Ishikawa (cell line): ENCODE measurements around the gene GYS1.

Source experiments
- CEBPB ChIP-seq: IDR thresholded peaks from 2 replicates; pipeline ENCODE4 v1.6.1; 2012
- EGR1 ChIP-seq: IDR thresholded peaks from 2 replicates; pipeline ENCODE4 v1.6.1; 2012
- RAD21 ChIP-seq: IDR thresholded peaks from 2 replicates; pipeline ENCODE4 v1.6.1; 2012; ENCODE audit warnings: low read depth
- TF ChIP-seq, protein P1 (sequence below): IDR thresholded peaks from 2 replicates; pipeline ENCODE4 v1.6.1; 2012

DNA sequence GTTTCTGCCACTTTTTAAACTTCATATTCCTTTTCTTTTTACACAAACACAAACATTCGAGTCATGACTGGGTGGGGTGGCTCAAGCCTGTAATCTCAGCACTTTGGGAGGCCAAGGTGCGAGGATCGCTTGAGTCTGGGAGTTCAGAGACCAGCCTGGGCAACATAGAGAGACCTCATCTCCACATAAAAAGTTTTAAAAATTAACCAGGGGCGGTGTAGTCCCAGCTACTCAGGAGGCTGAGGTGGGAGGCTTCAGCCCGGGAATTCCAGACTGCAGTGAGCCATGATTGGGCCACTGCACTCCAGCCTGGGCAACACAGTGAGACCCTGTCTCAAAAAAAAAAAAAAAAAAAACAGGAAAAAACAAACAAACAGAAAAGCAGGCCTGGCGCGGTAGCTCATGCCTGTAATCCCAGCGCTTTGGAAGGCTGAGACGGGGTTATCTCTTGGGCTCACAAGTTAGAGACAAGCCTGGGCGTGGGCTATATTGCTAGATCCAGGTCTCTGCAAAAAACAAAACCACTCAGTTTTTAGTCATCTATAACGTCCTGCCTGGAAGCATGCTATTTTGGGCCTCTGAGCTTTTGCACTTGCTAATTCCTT, 39.0 kb downstream of the GYS1 start:
- no peak for TF ChIP-seq RAD21
- TF ChIP-seq, protein P1, sequence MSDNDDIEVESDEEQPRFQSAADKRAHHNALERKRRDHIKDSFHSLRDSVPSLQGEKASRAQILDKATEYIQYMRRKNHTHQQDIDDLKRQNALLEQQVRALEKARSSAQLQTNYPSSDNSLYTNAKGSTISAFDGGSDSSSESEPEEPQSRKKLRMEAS, result no peak
- no peak for TF ChIP-seq CEBPB
- TF ChIP-seq EGR1, result no peak
